ENCODE measurements around the gene PPP2R2C. TPM values are rescaled to one million over a fixed set of nuclear protein-coding genes. Genes with fewer than 3 reads are reported as not detected.

PPP2R2C gene
- total RNA-seq, 2 experiments from 2014 or later: not detected

DNA sequence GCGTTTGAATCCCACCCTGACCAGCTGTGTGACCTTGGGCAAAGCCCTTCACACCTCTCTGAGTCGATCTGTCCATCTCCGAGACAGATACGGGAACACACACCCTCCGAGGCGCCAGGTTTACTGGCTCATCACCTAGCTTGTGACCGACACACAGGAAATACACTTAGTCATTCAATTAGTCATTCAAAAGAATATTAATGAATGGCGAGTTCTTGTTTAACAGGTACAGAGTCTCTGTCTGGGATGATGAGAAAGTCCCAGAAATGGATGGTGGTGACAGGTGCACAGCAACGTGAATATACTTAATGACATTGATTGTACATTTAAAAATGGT is 80.6 kb downstream of the PPP2R2C start:
- intact Hi-C loops (cut with micrococcal nuclease; ENCODE audit: unreplicated experiment): loop anchor here (10.0 kb wide), 1 partner anchor 153 kb away; no protein-coding TSS in a partner anchor
- Histone ChIP-seq H3K4me3 (ENCODE audit: low read depth, low read length, poor library complexity, severe bottlenecking) (no peak overlapping the region), H3K9me3 (ENCODE audit: low read length) (no peaks in the 10 kb centered on the region), H4K20me1 (ENCODE audit: insufficient read depth, low read length) (no peaks in the 10 kb centered on the region), H3K36me3 (ENCODE audit: insufficient read depth, low read length) (no peaks in the 10 kb centered on the region), H3K4me1 (ENCODE audit: insufficient read depth, low read length, poor library complexity, severe bottlenecking) (no peaks in the 10 kb centered on the region), H3K4me2 (ENCODE audit: low read length) (no peak overlapping the region), H2AFZ (ENCODE audit: low read length) (no peak overlapping the region), H3K79me2 (ENCODE audit: insufficient read depth, low read depth, low read length) (no peaks in the 10 kb centered on the region), H3K27ac (ENCODE audit: low read depth, low read length, poor library complexity, severe bottlenecking) (no peak overlapping the region), H3K9me2 (ENCODE audit: insufficient read depth, low read length) (no peaks in the 10 kb centered on the region)
- no peak for TF ChIP-seq EZH2phosphoT487 (IDR thresholded peaks at IDR 0.05; ENCODE audit: borderline replicate concordance, low read depth, low read length)
- TF ChIP-seq, protein P1, sequence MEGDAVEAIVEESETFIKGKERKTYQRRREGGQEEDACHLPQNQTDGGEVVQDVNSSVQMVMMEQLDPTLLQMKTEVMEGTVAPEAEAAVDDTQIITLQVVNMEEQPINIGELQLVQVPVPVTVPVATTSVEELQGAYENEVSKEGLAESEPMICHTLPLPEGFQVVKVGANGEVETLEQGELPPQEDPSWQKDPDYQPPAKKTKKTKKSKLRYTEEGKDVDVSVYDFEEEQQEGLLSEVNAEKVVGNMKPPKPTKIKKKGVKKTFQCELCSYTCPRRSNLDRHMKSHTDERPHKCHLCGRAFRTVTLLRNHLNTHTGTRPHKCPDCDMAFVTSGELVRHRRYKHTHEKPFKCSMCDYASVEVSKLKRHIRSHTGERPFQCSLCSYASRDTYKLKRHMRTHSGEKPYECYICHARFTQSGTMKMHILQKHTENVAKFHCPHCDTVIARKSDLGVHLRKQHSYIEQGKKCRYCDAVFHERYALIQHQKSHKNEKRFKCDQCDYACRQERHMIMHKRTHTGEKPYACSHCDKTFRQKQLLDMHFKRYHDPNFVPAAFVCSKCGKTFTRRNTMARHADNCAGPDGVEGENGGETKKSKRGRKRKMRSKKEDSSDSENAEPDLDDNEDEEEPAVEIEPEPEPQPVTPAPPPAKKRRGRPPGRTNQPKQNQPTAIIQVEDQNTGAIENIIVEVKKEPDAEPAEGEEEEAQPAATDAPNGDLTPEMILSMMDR (conservative IDR thresholded peaks at IDR 0.05; ENCODE audit: low read length): no peak
- ChIA-PET CTCF (ENCODE audit: unreplicated experiment) (no interaction called here), POLR2A (no interaction called here)
- DNase-seq (ENCODE audit: low spot score): no peak
- no TSS peak for BruUV-seq (replicated peaks)

DNA sequence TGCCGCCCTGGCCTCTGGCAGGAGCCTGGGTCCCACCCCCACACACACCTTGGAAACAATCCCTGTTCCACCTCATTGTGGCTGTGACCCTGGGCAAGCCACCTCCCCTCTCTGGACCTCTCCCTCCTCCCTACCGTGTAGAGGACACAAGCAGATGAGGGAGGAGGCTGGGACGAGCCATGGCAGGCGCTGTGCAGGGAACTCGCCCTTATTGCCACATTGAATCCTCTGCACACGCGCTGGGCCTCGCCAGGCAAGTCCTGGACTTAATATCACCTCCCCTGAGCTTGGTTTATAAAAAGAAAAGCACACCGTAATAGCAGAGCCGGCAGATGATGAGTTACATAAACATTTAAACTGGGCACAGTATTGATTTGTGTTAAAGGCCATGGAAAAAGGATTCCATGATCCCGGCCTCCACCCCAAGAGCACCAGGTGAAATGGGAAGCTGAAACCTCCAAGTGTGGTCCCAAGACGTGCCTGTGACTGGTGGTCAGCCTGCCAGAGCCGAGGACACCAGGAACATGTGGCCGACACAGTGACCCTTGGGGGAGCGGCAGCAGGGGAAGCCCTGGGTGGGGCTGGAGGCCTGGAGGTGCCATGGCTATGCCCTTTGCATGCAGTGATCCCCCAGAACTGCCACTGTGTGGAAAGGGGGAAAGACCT is 81.1 kb downstream of the PPP2R2C start:
- BruUV-seq (replicated peaks): no TSS peak
- H3K4me1 ChIP-seq (ENCODE audit: insufficient read depth, low read length, poor library complexity, severe bottlenecking): no peaks in the 10 kb centered on the region
- no peak for DNase-seq (ENCODE audit: low spot score)
- H3K4me2 ChIP-seq (ENCODE audit: low read length): no peak overlapping the region
- H3K9me2 ChIP-seq (ENCODE audit: insufficient read depth, low read length): no peaks in the 10 kb centered on the region
- H3K9me3 ChIP-seq (ENCODE audit: low read length): no peaks in the 10 kb centered on the region
- no peaks in the 10 kb centered on the region for H3K79me2 ChIP-seq (ENCODE audit: insufficient read depth, low read depth, low read length)
- POLR2A ChIA-PET: no interaction called here
- intact Hi-C loops (cut with micrococcal nuclease; ENCODE audit: unreplicated experiment): loop anchor here (10.0 kb wide), 1 partner anchor 153 kb away; no protein-coding TSS in a partner anchor
- CTCF ChIA-PET (ENCODE audit: unreplicated experiment): no interaction called here
- no peak overlapping the region for H3K27ac ChIP-seq (ENCODE audit: low read depth, low read length, poor library complexity, severe bottlenecking)
- H3K4me3 ChIP-seq (ENCODE audit: low read depth, low read length, poor library complexity, severe bottlenecking): no peak overlapping the region
- H4K20me1 ChIP-seq (ENCODE audit: insufficient read depth, low read length): no peaks in the 10 kb centered on the region
- no peak overlapping the region for H2AFZ ChIP-seq (ENCODE audit: low read length)
- no peaks in the 10 kb centered on the region for H3K36me3 ChIP-seq (ENCODE audit: insufficient read depth, low read length)
- TF ChIP-seq EZH2phosphoT487 (IDR thresholded peaks at IDR 0.05; ENCODE audit: borderline replicate concordance, low read depth, low read length): no peak
- TF ChIP-seq, protein P1 (conservative IDR thresholded peaks at IDR 0.05; ENCODE audit: low read length): no peak

DNA sequence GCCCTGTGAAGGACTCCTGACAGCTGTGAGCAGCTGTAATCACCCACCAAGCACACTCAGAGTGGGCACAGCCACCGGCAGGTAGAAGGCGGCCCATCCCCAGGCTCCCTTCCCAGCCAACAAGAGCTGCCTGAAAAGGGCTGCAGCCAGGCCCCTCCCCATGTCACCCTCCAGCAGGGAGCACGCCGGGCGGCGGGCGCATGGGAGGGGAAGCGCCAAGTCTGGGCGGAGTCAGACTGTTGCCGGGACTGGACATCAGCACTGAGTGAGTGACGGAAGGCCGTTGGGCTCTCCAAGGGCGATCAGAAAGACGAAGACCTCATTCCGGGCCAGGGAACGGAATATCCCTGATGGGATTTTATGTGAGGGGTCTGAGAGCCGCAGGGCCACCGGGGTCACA is 82.1 kb downstream of the PPP2R2C start:
- Histone ChIP-seq H4K20me1 (ENCODE audit: insufficient read depth, low read length) (no peaks in the 10 kb centered on the region), H3K9me2 (ENCODE audit: insufficient read depth, low read length) (no peaks in the 10 kb centered on the region), H2AFZ (ENCODE audit: low read length) (no peak overlapping the region), H3K9me3 (ENCODE audit: low read length) (no peaks in the 10 kb centered on the region), H3K4me3 (ENCODE audit: low read depth, low read length, poor library complexity, severe bottlenecking) (no peak overlapping the region), H3K27ac (ENCODE audit: low read depth, low read length, poor library complexity, severe bottlenecking) (no peak overlapping the region), H3K36me3 (ENCODE audit: insufficient read depth, low read length) (no peaks in the 10 kb centered on the region), H3K4me2 (ENCODE audit: low read length) (no peak overlapping the region), H3K79me2 (ENCODE audit: insufficient read depth, low read depth, low read length) (no peaks in the 10 kb centered on the region), H3K4me1 (ENCODE audit: insufficient read depth, low read length, poor library complexity, severe bottlenecking) (no peaks in the 10 kb centered on the region)
- intact Hi-C loops (cut with micrococcal nuclease; ENCODE audit: unreplicated experiment): loop anchor here (10.0 kb wide), 1 partner anchor 154 kb away; no protein-coding TSS in a partner anchor
- no peak for DNase-seq (ENCODE audit: low spot score)
- ChIA-PET CTCF (ENCODE audit: unreplicated experiment) (no interaction called here), POLR2A (no interaction called here)
- TF ChIP-seq, protein P1 (conservative IDR thresholded peaks at IDR 0.05; ENCODE audit: low read length): no peak
- TF ChIP-seq EZH2phosphoT487 (IDR thresholded peaks at IDR 0.05; ENCODE audit: borderline replicate concordance, low read depth, low read length): no peak
- no TSS peak for BruUV-seq (replicated peaks)

Measured in OCI-LY7 (cell line).